ENCODE measurements around the gene NLGN1. TPM values are rescaled to one million over a fixed set of nuclear protein-coding genes. Genes with fewer than 3 reads are reported as not detected.

Gene NLGN1
- total RNA-seq, 1 experiment from 2014 or later, result not detected

- no TSS peak for BruUV-seq (replicated peaks)
- Histone ChIP-seq H3K27ac (ENCODE audit: low read depth, low read length) (no peak overlapping the region), H3K4me3 (replicated peaks in 1 of 2; ENCODE audit: low read depth in 1 of 2, low read length in 2 of 2) (no peak overlapping the region), H4K20me1 (ENCODE audit: insufficient read depth) (no peaks in the 10 kb centered on the region), H3K27me3 (ENCODE audit: insufficient read depth, low read length) (no peaks in the 10 kb centered on the region), H3K9me2 (ENCODE audit: insufficient read depth) (no peaks in the 10 kb centered on the region), H3K4me2 (ENCODE audit: low read length) (no peak overlapping the region), H3K36me3 (ENCODE audit: control insufficient read depth in 1 of 2, insufficient read depth in 2 of 2, low read length in 2 of 2) (no peaks in the 10 kb centered on the region), H3K9ac (ENCODE audit: low read length) (no peak overlapping the region), H3K4me1 (ENCODE audit: control insufficient read depth in 1 of 2, insufficient read depth in 2 of 2, low read length in 2 of 2) (no peaks in the 10 kb centered on the region), H3K9me3 (ENCODE audit: control insufficient read depth in 1 of 2, insufficient read depth in 1 of 2, low read depth in 1 of 2, low read length in 2 of 2) (no peaks in the 10 kb centered on the region), H3K79me2 (ENCODE audit: insufficient read depth, low read length) (no peaks in the 10 kb centered on the region), H2AFZ (ENCODE audit: low read depth, low read length, poor library complexity, severe bottlenecking) (no peak overlapping the region)
- ATAC-seq (no peak), DNase-seq (ENCODE audit: low read depth, low spot score) (no peak)
- ChIA-PET CTCF (no interaction called here), RAD21 (ENCODE audit: low non-redundant PET in 1 of 2, low total read pairs in 2 of 2, uncharacterized antibody in 2 of 2, unreplicated experiment in 2 of 2) (no interaction called here), POLR2A (no interaction called here)
- TF ChIP-seq POLR2A (IDR thresholded peaks at IDR 0.05; ENCODE audit: borderline replicate concordance, extremely low read depth, insufficient read depth, insufficient read length) (no peak), FOSL1 (IDR thresholded peaks at IDR 0.05; ENCODE audit: low read depth) (no peak), CBX3 (IDR thresholded peaks at IDR 0.05; ENCODE audit: low read depth) (no peak), SP1 (IDR thresholded peaks at IDR 0.05; ENCODE audit: low read depth) (no peak), ELF1 (IDR thresholded peaks at IDR 0.05; ENCODE audit: borderline replicate concordance, low read depth) (no peak), EGR1 (IDR thresholded peaks at IDR 0.05; ENCODE audit: low read depth) (no peak), CEBPB (IDR thresholded peaks at IDR 0.05; ENCODE audit: low read depth) (no peak), REST (IDR thresholded peaks at IDR 0.05; ENCODE audit: low read depth) (no peak), RAD21 (IDR thresholded peaks at IDR 0.05; ENCODE audit: low read depth) (no peak), SRF (IDR thresholded peaks at IDR 0.05; ENCODE audit: low read depth) (no peak), TCF7L2 (IDR thresholded peaks at IDR 0.05; ENCODE audit: borderline replicate concordance, extremely low read depth, insufficient read depth, insufficient read length) (no peak)
- intact Hi-C loops (cut with micrococcal nuclease), result no loop called here
Observed at GRCh38 chr3:173893066-173893465, 495.5 kb downstream of the NLGN1 start.
